Activated CD4-positive, alpha-beta T cell treated with anti-CD3 and anti-CD28 coated beads, Interleukin-2, amount 50 U/mL, for 16 hours (primary cell): ENCODE results near the gene DIPK1B.
"Not testable (repeated sequence)": the region's sequence is repeated elsewhere in the genome, so short reads cannot be mapped to it uniquely, and the experiment has no call there.

ENCODE experiments used
- DNase-seq: peaks from one replicate; pipeline ENCODE4 v3.0.0-alpha.2; 2020

The DIPK1B gene

GRCh38 chr9:136755302-136756133 lies 43.1 kb downstream of the DIPK1B start:
- DNase-seq = not testable (repeated sequence)

- DNase-seq = no peak
These were observed 43.7 kb downstream of the DIPK1B start for GRCh38 chr9:136756134-136756438.

- DNase-seq = no peak
These were observed 44.5 kb downstream of the DIPK1B start for GRCh38 chr9:136756836-136757235.

- no peak for DNase-seq
These were observed 45.0 kb downstream of the DIPK1B start for GRCh38 chr9:136757328-136757727.

- DNase-seq = no peak
These were observed 45.4 kb downstream of the DIPK1B start for GRCh38 chr9:136757751-136758140.

- DNase-seq = no peak
These were observed 46.6 kb downstream of the DIPK1B start for GRCh38 chr9:136759001-136759400.

- no peak for DNase-seq
These were observed 47.3 kb downstream of the DIPK1B start for GRCh38 chr9:136759436-136760325.

GRCh38 chr9:136760424-136760823 lies 48.1 kb downstream of the DIPK1B start:
- DNase-seq = no peak

- DNase-seq = peak; percentile 37
These were observed 48.6 kb downstream of the DIPK1B start for GRCh38 chr9:136760834-136761544.

GRCh38 chr9:136761545-136761981 lies 49.2 kb downstream of the DIPK1B start:
- no peak for DNase-seq

GRCh38 chr9:136762221-136762691 lies 49.9 kb downstream of the DIPK1B start:
- DNase-seq = no peak

GRCh38 chr9:136762915-136763648 lies 50.7 kb downstream of the DIPK1B start:
- DNase-seq = peak; percentile 62

GRCh38 chr9:136763649-136764035 lies 51.3 kb downstream of the DIPK1B start:
- DNase-seq = no peak

- no peak for DNase-seq
These were observed 52.0 kb downstream of the DIPK1B start, which contains the start of gene LCN15 for GRCh38 chr9:136764301-136764891. TSS of gene LCN15 (minus strand) at chr9:136764518. CDS start at chr9:136764488, 30 bp downstream.

- no peak for DNase-seq
These were observed 52.7 kb downstream of the DIPK1B start for GRCh38 chr9:136765041-136765440.

GRCh38 chr9:136765745-136766409 lies 53.5 kb downstream of the DIPK1B start:
- not testable (repeated sequence) for DNase-seq

- peak; percentile 61 for DNase-seq
These were observed 54.2 kb downstream of the DIPK1B start for GRCh38 chr9:136766410-136767120.

GRCh38 chr9:136769710-136770191 lies 57.4 kb downstream of the DIPK1B start:
- DNase-seq = peak; percentile 58

GRCh38 chr9:136771907-136772415 lies 59.6 kb downstream of the DIPK1B start:
- no peak for DNase-seq

GRCh38 chr9:136773386-136774044 lies 61.1 kb downstream of the DIPK1B start:
- peak; percentile 35 for DNase-seq
